GM10266 (cell line): Measurements from ENCODE around the gene TRIOBP.

Source experiments
- DNase-seq: peaks from one replicate; pipeline ENCODE4 v3.0.0; 2012; ENCODE audit errors: extremely low spot score
- TF ChIP-seq, protein P1 (sequence below): IDR thresholded peaks from 2 replicates; pipeline ENCODE4 v1.5.1; 2012; ENCODE audit warnings: mild to moderate bottlenecking, low read depth; ENCODE audit not compliant: control insufficient read depth, insufficient read depth; ENCODE audit errors: missing control alignments

The TRIOBP gene

DNA sequence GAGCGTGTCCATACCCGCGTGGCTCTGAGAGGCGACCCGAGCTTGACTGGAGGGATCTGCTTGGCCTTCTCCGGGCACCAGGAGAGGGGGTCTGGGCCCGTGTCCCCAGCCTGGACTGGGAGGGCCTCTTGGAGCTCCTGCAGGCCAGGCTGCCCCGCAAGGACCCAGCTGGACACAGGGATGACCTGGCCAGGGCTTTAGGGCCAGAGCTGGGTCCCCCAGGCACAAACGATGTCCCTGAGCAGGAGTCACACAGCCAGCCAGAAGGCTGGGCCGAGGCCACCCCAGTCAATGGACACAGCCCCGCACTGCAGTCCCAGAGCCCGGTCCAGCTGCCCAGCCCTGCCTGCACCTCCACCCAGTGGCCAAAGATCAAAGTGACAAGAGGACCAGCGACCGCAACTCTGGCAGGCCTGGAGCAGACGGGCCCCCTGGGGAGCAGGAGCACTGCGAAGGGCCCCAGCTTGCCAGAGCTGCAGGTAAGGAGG lies 38.2 kb downstream of the TRIOBP start:
- DNase-seq = no peak
- TF ChIP-seq, protein P1, sequence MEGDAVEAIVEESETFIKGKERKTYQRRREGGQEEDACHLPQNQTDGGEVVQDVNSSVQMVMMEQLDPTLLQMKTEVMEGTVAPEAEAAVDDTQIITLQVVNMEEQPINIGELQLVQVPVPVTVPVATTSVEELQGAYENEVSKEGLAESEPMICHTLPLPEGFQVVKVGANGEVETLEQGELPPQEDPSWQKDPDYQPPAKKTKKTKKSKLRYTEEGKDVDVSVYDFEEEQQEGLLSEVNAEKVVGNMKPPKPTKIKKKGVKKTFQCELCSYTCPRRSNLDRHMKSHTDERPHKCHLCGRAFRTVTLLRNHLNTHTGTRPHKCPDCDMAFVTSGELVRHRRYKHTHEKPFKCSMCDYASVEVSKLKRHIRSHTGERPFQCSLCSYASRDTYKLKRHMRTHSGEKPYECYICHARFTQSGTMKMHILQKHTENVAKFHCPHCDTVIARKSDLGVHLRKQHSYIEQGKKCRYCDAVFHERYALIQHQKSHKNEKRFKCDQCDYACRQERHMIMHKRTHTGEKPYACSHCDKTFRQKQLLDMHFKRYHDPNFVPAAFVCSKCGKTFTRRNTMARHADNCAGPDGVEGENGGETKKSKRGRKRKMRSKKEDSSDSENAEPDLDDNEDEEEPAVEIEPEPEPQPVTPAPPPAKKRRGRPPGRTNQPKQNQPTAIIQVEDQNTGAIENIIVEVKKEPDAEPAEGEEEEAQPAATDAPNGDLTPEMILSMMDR = no peak

DNA sequence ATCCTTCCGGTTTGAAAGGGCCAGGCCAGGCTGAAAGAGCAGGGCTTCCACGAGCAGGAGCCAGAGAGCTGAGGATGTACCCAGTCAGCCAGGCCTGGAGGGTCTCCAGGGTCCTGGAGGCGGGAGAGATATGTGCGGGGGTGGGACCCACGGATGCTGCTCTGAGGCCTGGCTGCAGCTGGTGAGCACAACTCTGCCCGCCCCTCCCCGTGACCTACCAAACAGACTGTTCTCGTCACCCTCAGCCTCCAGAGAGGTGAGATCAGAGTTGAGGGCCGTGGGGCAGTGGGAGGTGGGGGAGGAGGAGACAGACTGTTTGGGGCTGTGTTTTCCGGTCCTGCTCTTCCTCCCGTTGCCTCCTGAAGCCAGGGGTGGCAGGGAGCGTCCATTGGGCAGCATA lies 42.2 kb downstream of the TRIOBP start:
- TF ChIP-seq, protein P1 = no peak
- no peak for DNase-seq

DNA sequence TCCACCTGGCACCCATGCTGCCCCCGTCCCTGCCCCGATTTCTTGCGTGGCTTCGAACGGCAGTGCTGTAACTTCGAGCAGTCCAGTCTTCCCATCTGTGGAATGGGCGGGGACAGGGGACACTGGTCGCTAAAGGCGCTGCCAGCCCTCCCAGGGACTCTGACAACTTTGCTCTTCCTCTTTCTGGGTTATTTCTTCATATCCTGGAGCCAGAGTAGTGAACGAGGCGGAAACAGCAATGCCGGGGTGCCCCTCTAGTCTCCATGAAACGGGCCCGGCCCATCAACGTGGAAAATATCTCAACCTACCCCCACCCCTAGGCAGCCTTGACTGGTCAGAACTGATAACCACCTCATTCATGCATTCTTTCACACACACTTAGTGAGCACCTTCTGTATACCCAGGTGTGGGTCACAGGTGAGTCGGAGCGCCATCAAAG lies 42.8 kb downstream of the TRIOBP start:
- TF ChIP-seq, protein P1 = no peak
- no peak for DNase-seq

DNA sequence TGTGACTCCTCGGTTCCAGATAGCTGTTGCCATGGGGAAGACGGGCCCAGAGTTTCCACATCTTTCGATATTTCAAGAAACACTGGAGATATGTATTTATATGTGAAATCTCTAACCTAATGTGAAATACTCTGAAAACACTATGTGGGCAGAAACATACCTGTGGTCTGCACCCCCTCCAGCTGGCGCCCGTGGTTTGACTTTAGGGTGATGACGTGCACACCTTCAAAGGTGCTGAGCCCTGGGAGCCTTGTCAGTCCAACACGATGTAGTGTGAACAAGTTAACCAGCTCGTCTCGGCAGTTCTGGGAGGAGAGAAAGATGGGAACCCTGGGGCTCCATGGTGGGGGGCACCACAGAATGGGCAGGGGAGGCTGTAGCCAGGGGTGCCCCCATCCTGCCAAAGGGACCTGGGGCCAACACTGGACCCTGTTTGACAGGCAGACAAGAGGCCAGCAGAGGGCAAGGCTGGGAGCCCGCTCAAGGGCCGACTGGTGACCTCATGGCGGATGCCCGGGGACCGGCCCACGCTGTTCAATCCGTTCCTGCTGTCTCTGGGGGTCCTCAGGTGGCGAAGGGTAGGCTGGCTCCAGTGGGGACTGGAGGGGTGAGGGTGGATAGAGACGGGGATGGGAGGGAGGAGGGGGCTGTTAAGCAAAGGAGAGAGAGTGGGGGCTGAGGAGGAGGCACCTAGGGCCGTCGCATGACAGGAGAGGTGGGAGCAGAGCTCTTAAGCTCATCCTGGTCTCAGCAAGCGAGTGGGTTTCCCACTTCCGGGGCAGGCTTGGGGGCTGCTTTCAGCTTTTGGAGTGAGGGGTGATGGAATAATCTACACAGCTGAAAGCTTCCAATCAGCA lies 43.8 kb downstream of the TRIOBP start:
- TF ChIP-seq, protein P1 = no peak
- no peak for DNase-seq

DNA sequence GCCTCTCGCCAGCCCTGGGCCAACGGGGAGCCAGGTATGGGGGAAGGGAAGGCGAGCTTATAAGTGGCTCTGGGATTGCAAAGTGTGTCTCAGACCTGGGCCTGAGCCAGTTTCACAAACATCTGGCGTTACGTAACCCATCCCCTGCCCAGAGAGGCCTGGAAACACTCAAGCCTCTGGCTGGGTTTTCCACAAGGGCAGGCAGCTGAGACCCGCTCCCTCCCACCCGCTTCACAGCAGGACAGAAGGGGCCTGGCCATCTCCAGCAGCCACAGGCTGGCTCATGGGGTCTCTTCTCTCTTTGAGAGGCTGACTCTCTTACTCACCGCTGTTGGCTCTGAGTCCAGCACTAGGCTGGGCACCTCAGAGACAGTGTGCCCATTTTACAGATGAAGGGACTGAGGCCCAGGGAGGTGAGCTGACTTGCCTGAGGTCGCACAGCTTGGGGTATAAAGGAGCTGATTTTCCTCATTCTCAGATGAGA lies 44.5 kb downstream of the TRIOBP start:
- TF ChIP-seq, protein P1 = no peak
- no peak for DNase-seq

DNA sequence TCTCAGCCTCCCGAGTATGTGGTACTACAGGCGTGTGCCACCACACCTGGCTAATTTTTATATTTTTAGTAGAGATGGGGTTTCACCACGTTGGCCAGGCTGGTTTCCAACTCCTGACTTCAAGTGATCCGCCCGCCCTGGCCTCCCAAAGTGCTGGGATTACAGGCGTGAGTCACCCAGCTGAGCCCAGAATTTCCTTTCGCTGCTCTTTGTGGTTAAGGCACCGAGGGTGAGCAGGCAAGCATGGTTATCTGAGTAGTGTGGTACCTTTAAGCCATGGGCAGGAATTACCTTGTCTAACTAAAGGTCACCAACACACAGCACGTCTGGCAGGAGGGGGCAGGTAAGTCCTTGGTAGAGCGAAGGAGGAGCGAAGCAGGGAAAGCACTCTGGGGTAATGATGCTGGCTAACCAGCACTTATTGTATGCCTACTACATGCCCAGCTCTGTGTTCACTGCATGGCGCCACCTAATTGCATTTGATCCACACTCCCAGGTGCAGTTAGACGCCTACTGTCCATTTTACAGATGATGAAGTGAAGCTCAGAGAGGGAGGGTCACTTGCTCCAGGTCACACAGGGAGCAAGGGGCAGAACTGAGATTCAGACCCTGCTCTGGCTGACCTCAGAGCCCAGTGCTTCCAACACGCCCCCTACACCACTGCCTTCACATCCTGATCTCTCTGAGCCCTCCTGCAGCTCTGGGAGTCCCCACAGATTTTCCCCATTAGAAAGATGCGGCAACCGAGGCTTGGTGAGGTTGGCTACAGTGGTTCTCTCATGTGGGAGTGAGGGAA lies 45.7 kb downstream of the TRIOBP start:
- DNase-seq = no peak
- TF ChIP-seq, protein P1 = no peak

DNA sequence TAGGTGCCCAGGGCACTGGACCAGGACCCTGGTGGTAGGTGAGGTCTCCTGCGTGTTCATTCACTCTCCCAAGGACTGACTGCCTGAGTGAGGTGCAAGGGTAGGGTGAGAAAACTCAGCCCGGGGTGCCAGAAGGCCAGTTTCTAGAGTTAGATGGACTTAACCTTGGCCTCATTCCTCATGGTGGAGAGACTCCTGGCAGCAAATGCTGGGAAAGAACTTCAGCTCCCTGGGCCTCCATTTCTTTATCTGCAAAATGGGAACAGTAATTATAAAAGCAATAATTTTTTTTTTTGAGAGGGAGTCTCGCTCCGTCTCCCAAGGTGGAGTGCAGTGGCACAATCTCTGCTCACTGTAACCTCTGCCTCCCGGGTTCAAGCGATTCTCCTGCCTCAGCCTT lies 47.7 kb downstream of the TRIOBP start:
- TF ChIP-seq, protein P1 = no peak
- no peak for DNase-seq
